GM23248 (cell line): ENCODE results near the gene A1BG. TPM values are rescaled to one million over a fixed set of nuclear protein-coding genes. Genes with fewer than 3 reads are reported as not detected.
"Not testable (repeated sequence)": the region's sequence is repeated elsewhere in the genome, so short reads cannot be mapped to it uniquely, and the experiment has no call there.

Experiments used
- DNase-seq: peaks from one replicate; pipeline ENCODE4 v3.0.0-alpha.2; 2015
- H2AFZ ChIP-seq: fragments of 200-600 bp; sonication (generic); 2 replicates; pipeline ENCODE4 v1.6.1; 2016; ENCODE audit warnings: antibody characterized with exemption
- H3F3A ChIP-seq: fragments of 200-600 bp; sonication (generic); 2 replicates; pipeline ENCODE4 v1.6.1; 2016; ENCODE audit warnings: mild to moderate bottlenecking, antibody characterized with exemption, mixed run types; ENCODE audit not compliant: insufficient read depth
- H3K27ac ChIP-seq: fragments of 200-600 bp; sonication (generic); 2 replicates; pipeline ENCODE4 v1.5.1; 2016; ENCODE audit warnings: mild to moderate bottlenecking
- H3K27me3 ChIP-seq: fragments of 200-600 bp; sonication (generic); replicated peaks from 2 replicates; pipeline ENCODE4 v1.6.1; 2016; ENCODE audit warnings: mild to moderate bottlenecking; ENCODE audit not compliant: insufficient read depth
- H3K36me3 ChIP-seq: fragments of 200-600 bp; sonication (generic); 2 replicates; pipeline ENCODE4 v1.6.1; 2016; ENCODE audit warnings: low read depth, mild to moderate bottlenecking
- H3K4me1 ChIP-seq: fragments of 200-600 bp; sonication (generic); 2 replicates; pipeline ENCODE4 v1.6.1; 2016; ENCODE audit warnings: mild to moderate bottlenecking; ENCODE audit not compliant: insufficient read depth
- H3K4me2 ChIP-seq: fragments of 200-600 bp; sonication (generic); one replicate; pipeline ENCODE4 v1.6.1; 2016; ENCODE audit warnings: mild to moderate bottlenecking; ENCODE audit not compliant: unreplicated experiment
- H3K4me3 ChIP-seq: fragments of 200-600 bp; sonication (generic); 2 replicates; pipeline ENCODE4 v1.5.1; 2016; ENCODE audit warnings: mild to moderate bottlenecking
- H3K79me2 ChIP-seq: fragments of 200-600 bp; sonication (generic); 2 replicates; pipeline ENCODE4 v1.6.1; 2016; ENCODE audit warnings: mild to moderate bottlenecking; ENCODE audit not compliant: insufficient read depth
- H3K9ac ChIP-seq: fragments of 200-600 bp; sonication (generic); 2 replicates; pipeline ENCODE4 v1.6.1; 2016; ENCODE audit warnings: mild to moderate bottlenecking
- H3K9me2 ChIP-seq: fragments of 200-600 bp; sonication (generic); 2 replicates; pipeline ENCODE4 v1.6.1; 2016; ENCODE audit warnings: mixed run types, mild to moderate bottlenecking, moderate library complexity; ENCODE audit not compliant: insufficient read depth
- H3K9me3 ChIP-seq: fragments of 200-600 bp; sonication (generic); one replicate; pipeline ENCODE4 v1.6.1; 2017; ENCODE audit warnings: low read depth
- H4K20me1 ChIP-seq: fragments of 200-600 bp; sonication (generic); 2 replicates; pipeline ENCODE4 v1.6.0; 2016; ENCODE audit not compliant: insufficient read depth
- EZH2 ChIP-seq: fragments of 200-600 bp; sonication (generic); IDR thresholded peaks from 2 replicates; pipeline ENCODE4 v1.6.1; 2018; ENCODE audit warnings: antibody characterized with exemption, mild to moderate bottlenecking; ENCODE audit not compliant: insufficient read depth, poor library complexity, severe bottlenecking
- EZH2phosphoT487 ChIP-seq: fragments of 200-600 bp; sonication (generic); IDR thresholded peaks from 2 replicates; pipeline ENCODE4 v1.6.1; 2018; ENCODE audit warnings: antibody characterized with exemption, moderate library complexity, mild to moderate bottlenecking, low read depth; ENCODE audit not compliant: insufficient read depth
- WGBS, 2 experiments: methylation state at CpG; one replicate each; pipeline ENCODE4 v1.1.6; 2015 to 2017; ENCODE audit warnings: low lambda C conversion rate in 2 of 2, low coverage in 1 of 2; ENCODE audit errors: missing lambda C conversion rate in 2 of 2; 5-methylcytosine and 5-hydroxymethylcytosine counted together
- in situ Hi-C: fragments of 300-500 bp; cut with MboI; formaldehyde crosslinking; loops from 2 replicates; pipeline ENCODE4 v1.15.0; 2020
- polyA plus RNA-seq: library from polyadenylated mRNA; unstranded; fragments of >200 nt; fragmentation: Nextera tagmentation; extraction: Ambion mirVana; gene quantifications from 2 replicates; pipeline ENCODE4 v1.2.1, GENCODE V29; 2016
- total RNA-seq: library from RNA; depleted of rRNA; stranded (reverse); fragments of >200 nt; shearing (Covaris generic); gene quantifications from 2 replicates; pipeline ENCODE4 v1.2.3, GENCODE V29; 2014

The A1BG gene
- total and polyA plus RNA-seq, 2 experiments from 2014 or later, result 22.0 to 31.3 TPM

GRCh38 chr19:58315580-58315979 is 37.7 kb downstream of the A1BG start:
- Histone ChIP-seq H3K4me1 (no peaks in the 10 kb centered on the region), H3K9ac (no peak overlapping the region), H3K27ac (no peak overlapping the region), H3K4me2 (no peak overlapping the region), H3K9me3 (no peaks in the 10 kb centered on the region), H2AFZ (no peak overlapping the region), H3K27me3 (no peaks in the 10 kb centered on the region), H3K9me2 (no peaks in the 10 kb centered on the region), H3K79me2 (no peaks in the 10 kb centered on the region), H4K20me1 (no peaks in the 10 kb centered on the region), H3K4me3 (no peak overlapping the region), H3F3A (peaks cover 13% of the 10 kb centered on the region; the same call in 1 of the 2 replicates), H3K36me3 (peaks cover 16% of the 10 kb centered on the region; the same call in 1 of the 2 replicates)
- in situ Hi-C loops, result no loop called here
- 97 to 100% methylated on average over 2 of the region's 2 CpGs for whole genome bisulfite sequencing, 2 experiments
- DNase-seq, result no peak
- no peak for TF ChIP-seq EZH2
- TF ChIP-seq EZH2phosphoT487, result no peak

GRCh38 chr19:58311345-58311865 is 41.9 kb downstream of the A1BG start:
- Histone ChIP-seq H3K36me3 (peaks cover 34% of the 10 kb centered on the region), H3K9me2 (no peaks in the 10 kb centered on the region), H3F3A (0 out of 2 replicates have a peak, but pooled peaks cover under 1% of the 10 kb centered on the region), H3K9ac (no peak overlapping the region), H3K4me1 (no peaks in the 10 kb centered on the region), H3K27me3 (no peaks in the 10 kb centered on the region), H3K79me2 (peaks cover 35% of the 10 kb centered on the region), H4K20me1 (no peaks in the 10 kb centered on the region), H3K4me3 (no peak overlapping the region), H2AFZ (no peak overlapping the region), H3K4me2 (no peak overlapping the region), H3K27ac (no peak overlapping the region), H3K9me3 (no peaks in the 10 kb centered on the region)
- DNase-seq, result no peak
- WGBS, 2 experiments, result 68 to 76% methylated on average over 7 of the region's 7 CpGs
- in situ Hi-C loops, result no loop called here
- TF ChIP-seq EZH2phosphoT487 (no peak), EZH2 (no peak)

- peak; percentile 44 for DNase-seq
- Histone ChIP-seq H3K79me2 (peaks cover 42% of the 10 kb centered on the region), H3K36me3 (peaks cover 36% of the 10 kb centered on the region)
Observed at GRCh38 chr19:58310685-58311084, 42.6 kb downstream of the A1BG start.

GRCh38 chr19:58307736-58308135 is 45.6 kb downstream of the A1BG start:
- Histone ChIP-seq H3K4me2 (no peak overlapping the region), H3K27ac (no peak overlapping the region), H3K27me3 (no peaks in the 10 kb centered on the region), H3K9me2 (no peaks in the 10 kb centered on the region), H3K4me1 (0 out of 2 replicates have a peak, but pooled peaks cover 4% of the 10 kb centered on the region), H3K4me3 (no peak overlapping the region), H4K20me1 (no peaks in the 10 kb centered on the region), H3K9me3 (no peaks in the 10 kb centered on the region), H2AFZ (no peak overlapping the region), H3F3A (peaks cover 16% of the 10 kb centered on the region; the same call in 1 of the 2 replicates), H3K9ac (no peak overlapping the region), H3K79me2 (peaks cover 57% of the 10 kb centered on the region), H3K36me3 (peaks cover 28% of the 10 kb centered on the region)
- TF ChIP-seq EZH2 (no peak), EZH2phosphoT487 (no peak)
- 80 to 85% methylated on average over 4 of the region's 4 CpGs for WGBS, 2 experiments
- DNase-seq, result no peak
- in situ Hi-C loops, result no loop called here

More at GRCh38 chr19:58310685-58311084, 42.6 kb downstream of the A1BG start:
- H3K9ac ChIP-seq, H3K9me2 ChIP-seq, H3K4me1 ChIP-seq, H3K4me2 ChIP-seq, H3K27me3 ChIP-seq, H4K20me1 ChIP-seq, H3K27ac ChIP-seq, in situ Hi-C loops, H3K4me3 ChIP-seq, H3K9me3 ChIP-seq, H2AFZ ChIP-seq, H3F3A ChIP-seq: not testable (repeated sequence)
- 57 to 66% methylated on average over 13 of the region's 13 CpGs for WGBS, 2 experiments
